Stimulated activated CD8-positive, alpha-beta memory T cell treated with anti-CD3 and anti-CD28 coated beads, Interleukin-7, amount 100 ng/mL, for 24 hours (primary cell): ENCODE results near the gene PTK7.

Experiments used
- DNase-seq: peaks from one replicate; pipeline ENCODE4 v3.0.0-alpha.2; 2020; ENCODE audit warnings: low read depth

The PTK7 gene

GRCh38 chr6:43180985-43181384 is 104.9 kb downstream of the PTK7 start:
- DNase-seq, result no peak

- DNase-seq, result no peak
Measured at GRCh38 chr6:43181621-43181941, 105.5 kb downstream of the PTK7 start.

- peak; percentile 57 for DNase-seq
Measured at GRCh38 chr6:43181942-43182860, 106.1 kb downstream of the PTK7 start, which contains the start of gene CUL9. Gene CUL9 (plus strand): TSS chr6:43182196. CDS start chr6:43184311, 2,115 bp downstream.

- no peak for DNase-seq
Measured at GRCh38 chr6:43183441-43183840, 107.3 kb downstream of the PTK7 start.

- no peak for DNase-seq
Measured at GRCh38 chr6:43184268-43184985, 108.3 kb downstream of the PTK7 start.

- DNase-seq, result no peak
Measured at GRCh38 chr6:43185391-43185985, 109.4 kb downstream of the PTK7 start.

GRCh38 chr6:43186019-43186418 is 109.9 kb downstream of the PTK7 start:
- DNase-seq, result no peak

- no peak for DNase-seq
Measured at GRCh38 chr6:43186706-43187105, 110.6 kb downstream of the PTK7 start.

GRCh38 chr6:43187821-43188220 is 111.7 kb downstream of the PTK7 start:
- DNase-seq, result no peak

- no peak for DNase-seq
Measured at GRCh38 chr6:43188426-43188825, 112.3 kb downstream of the PTK7 start.

GRCh38 chr6:43189776-43190304 is 113.7 kb downstream of the PTK7 start:
- no peak for DNase-seq

GRCh38 chr6:43192911-43193310 is 116.8 kb downstream of the PTK7 start:
- no peak for DNase-seq

- no peak for DNase-seq
Measured at GRCh38 chr6:43193929-43194328, 117.8 kb downstream of the PTK7 start.

- DNase-seq, result no peak
Measured at GRCh38 chr6:43196337-43196736, 120.2 kb downstream of the PTK7 start.

- no peak for DNase-seq
Measured at GRCh38 chr6:43199912-43200311, 123.8 kb downstream of the PTK7 start.

GRCh38 chr6:43200541-43200940 is 124.4 kb downstream of the PTK7 start:
- DNase-seq, result no peak

- no peak for DNase-seq
Measured at GRCh38 chr6:43202451-43202850, 126.3 kb downstream of the PTK7 start.

GRCh38 chr6:43203029-43203717 is 127.1 kb downstream of the PTK7 start:
- no peak for DNase-seq

GRCh38 chr6:43203718-43204095 is 127.6 kb downstream of the PTK7 start:
- DNase-seq, result no peak

- DNase-seq, result no peak
Measured at GRCh38 chr6:43204271-43205105, 128.4 kb downstream of the PTK7 start.

GRCh38 chr6:43205849-43206248 is 129.7 kb downstream of the PTK7 start:
- no peak for DNase-seq
